Upper lobe of left lung (tissue), 6 donors: ENCODE data around the gene KLHL5. TPM values are rescaled to one million over a fixed set of nuclear protein-coding genes. Genes with fewer than 3 reads are reported as not detected.

Experiments used
- ATAC-seq, 2 donors: fragments of 200-7000 bp; cut with Tn5 transposase; one replicate each; pipeline ENCODE4 v1.9.1; 2022; ENCODE audit warnings: mild to moderate bottlenecking in 2 of 2, moderate library complexity in 2 of 2; ENCODE audit not compliant: low FRiP score in 2 of 2
- DNase-seq, 2 donors: peaks; one replicate each; pipeline ENCODE4 v3.0.0-alpha.2; 2019 to 2020
- H3K27ac ChIP-seq, 4 donors: fragments of 200-600 bp; sonication (generic); one replicate each; pipeline ENCODE4 v1.5.1; 2016 to 2019
- H3K27me3 ChIP-seq, 4 donors: fragments of 200-600 bp; sonication (generic); one replicate each; pipeline ENCODE4 v1.5.1; 2017 to 2019
- H3K36me3 ChIP-seq, 4 donors: fragments of 200-600 bp; sonication (generic); one replicate each; pipeline ENCODE4 v1.5.1; 2016 to 2019
- H3K4me1 ChIP-seq, 4 donors: fragments of 200-600 bp; sonication (generic); one replicate each; pipeline ENCODE4 v1.5.1; 2018 to 2019
- H3K4me3 ChIP-seq, 4 donors: fragments of 200-600 bp; sonication (generic); one replicate each; pipeline ENCODE4 v1.5.1; 2017 to 2019; ENCODE audit warnings: mild to moderate bottlenecking in 2 of 4, moderate library complexity in 1 of 4
- H3K9me3 ChIP-seq, 4 donors: fragments of 200-600 bp; sonication (generic); one replicate each; pipeline ENCODE4 v1.5.1; 2018 to 2019
- CTCF ChIP-seq, 6 experiments: fragments of 450-650 bp in 4 of 6; fragments of 200-600 bp in 2 of 6; sonication (generic) in 2 of 6; IDR thresholded peaks; one replicate each; pipeline ENCODE4 v1.5.1; 2016 to 2019; ENCODE audit warnings: antibody characterized with exemption in 6 of 6
- EP300 ChIP-seq, 4 donors: sonication (generic); formaldehyde crosslinking; IDR thresholded peaks; one replicate each; pipeline ENCODE4 v1.5.1; 2017; ENCODE audit warnings: antibody characterized with exemption in 4 of 4, control low read depth in 2 of 4
- POLR2A ChIP-seq, 4 donors: fragments of 450-650 bp; IDR thresholded peaks; one replicate each; pipeline ENCODE4 v1.5.1; 2016 to 2017; ENCODE audit warnings: antibody characterized with exemption in 4 of 4, mild to moderate bottlenecking in 2 of 4
- POLR2AphosphoS5 ChIP-seq, 2 donors: sonication (generic); formaldehyde crosslinking; IDR thresholded peaks; one replicate each; pipeline ENCODE4 v1.5.1; 2017; ENCODE audit warnings: antibody characterized with exemption in 2 of 2
- WGBS, 2 donors: methylation state at CpG; one replicate each; pipeline ENCODE4 v1.1.5; 2017 to 2018; 5-methylcytosine and 5-hydroxymethylcytosine counted together
- total RNA-seq, 6 donors: library from RNA; depleted of rRNA in 4 of 6; stranded (reverse); fragments of >200 nt in 4 of 6; gene quantifications; one replicate each; pipeline versions ENCODE4 v1.1.0 to v1.2.1, GENCODE V29; 2016 to 2021
- donor health status: DM: no; HTN: no; CAD: no; lungs with moderate emphysema.
- donor health status: DM: no; HTN: yes; CAD: no; lungs with severe emphysema.

Gene KLHL5
- total RNA-seq, 6 donors from 2014 or later, result 14.7 to 36.2 (median 23.7) TPM

- Histone ChIP-seq H3K27ac (peak overlapping the region; percentile 28 to 67 (median 42)), H3K4me1 (peaks cover 1 to 19% (median 6%) of the 10 kb centered on the region in 4 donors), H3K36me3 (no peaks in the 10 kb centered on the region), H3K4me3 (no peak overlapping the region), H3K9me3 (no peaks in the 10 kb centered on the region), H3K27me3 (no peaks in the 10 kb centered on the region)
- no peak for TF ChIP-seq POLR2A (IDR thresholded peaks at IDR 0.05)
- DNase-seq (no peak), ATAC-seq (no peak)
- 63 to 76% methylated on average over 4 of the region's 4 CpGs for WGBS, 2 donors
Measured at GRCh38 chr4:39037491-39037825, 24.6 kb upstream of the KLHL5 start.

GRCh38 chr4:39037941-39038340, 24.1 kb upstream of the KLHL5 start:
- ATAC-seq (no peak), DNase-seq (no peak)
- 52 to 57% methylated on average over 3 of the region's 3 CpGs for WGBS, 2 donors
- peak overlapping the region in 2 of 4 donors; percentile 56 to 67 for H3K27ac ChIP-seq
- no peak overlapping the region for H3K4me3 ChIP-seq
- H3K4me1 ChIP-seq, result peaks cover 4 to 20% (median 10%) of the 10 kb centered on the region in 4 donors
- TF ChIP-seq POLR2A (IDR thresholded peaks at IDR 0.05) (no peak), EP300 (IDR thresholded peaks at IDR 0.05) (no peak), CTCF (IDR thresholded peaks at IDR 0.05) (no peak), POLR2AphosphoS5 (IDR thresholded peaks at IDR 0.05) (no peak)
- H3K9me3 ChIP-seq, result no peaks in the 10 kb centered on the region
- no peaks in the 10 kb centered on the region for H3K36me3 ChIP-seq
- no peaks in the 10 kb centered on the region for H3K27me3 ChIP-seq

- Histone ChIP-seq H3K9me3 (no peaks in the 10 kb centered on the region), H3K27ac (no peak overlapping the region), H3K27me3 (no peaks in the 10 kb centered on the region), H3K36me3 (no peaks in the 10 kb centered on the region), H3K4me1 (peaks cover 16 to 31% (median 20%) of the 10 kb centered on the region in 4 donors), H3K4me3 (no peak overlapping the region)
- no peak for TF ChIP-seq POLR2A (IDR thresholded peaks at IDR 0.05)
- no peak for TF ChIP-seq EP300 (IDR thresholded peaks at IDR 0.05)
- no peak for TF ChIP-seq POLR2AphosphoS5 (IDR thresholded peaks at IDR 0.05)
- no peak for TF ChIP-seq CTCF (IDR thresholded peaks at IDR 0.05)
- WGBS, 2 donors, result 88 to 98% methylated on average over 3 of the region's 3 CpGs
- no peak for ATAC-seq
- no peak for DNase-seq
Measured at GRCh38 chr4:39039108-39039507, 22.9 kb upstream of the KLHL5 start.

- H3K4me3 ChIP-seq, result no peak overlapping the region
- DNase-seq, result no peak
- TF ChIP-seq CTCF (IDR thresholded peaks at IDR 0.05) (no peak), POLR2AphosphoS5 (IDR thresholded peaks at IDR 0.05) (no peak), POLR2A (IDR thresholded peaks at IDR 0.05) (no peak), EP300 (IDR thresholded peaks at IDR 0.05) (no peak)
- no peaks in the 10 kb centered on the region for H3K27me3 ChIP-seq
- no peak for ATAC-seq
- no peaks in the 10 kb centered on the region for H3K36me3 ChIP-seq
- H3K4me1 ChIP-seq, result peaks cover 27 to 47% (median 33%) of the 10 kb centered on the region in 4 donors
- H3K9me3 ChIP-seq, result no peaks in the 10 kb centered on the region
- 83 to 92% methylated on average over 1 of the region's 1 CpG for WGBS, 2 donors
- H3K27ac ChIP-seq, result peak overlapping the region; percentile 87 to 100 (median 95)
Measured at GRCh38 chr4:39042366-39042765, 19.7 kb upstream of the KLHL5 start.

GRCh38 chr4:39043058-39043860, 18.8 kb upstream of the KLHL5 start:
- DNase-seq, result no peak
- H3K27ac ChIP-seq, result peak overlapping the region; percentile 87 to 100 (median 95)
- H3K4me1 ChIP-seq, result peaks cover 31 to 38% (median 34%) of the 10 kb centered on the region in 4 donors
- whole genome bisulfite sequencing, 2 donors, result 37 to 44% methylated on average over 10 of the region's 10 CpGs
- H3K27me3 ChIP-seq, result no peaks in the 10 kb centered on the region
- ATAC-seq, result no peak
- H3K36me3 ChIP-seq, result no peaks in the 10 kb centered on the region
- H3K4me3 ChIP-seq, result peak overlapping the region in 2 of 4 donors; percentile 83 to 98
- TF ChIP-seq CTCF (IDR thresholded peaks at IDR 0.05) (no peak), EP300 (IDR thresholded peaks at IDR 0.05) (no peak), POLR2A (IDR thresholded peaks at IDR 0.05) (no peak), POLR2AphosphoS5 (IDR thresholded peaks at IDR 0.05) (no peak)
- no peaks in the 10 kb centered on the region for H3K9me3 ChIP-seq
